Fibroblast of peridontal ligament (primary cell): ENCODE data around the gene TAS2R38.
A peak's percentile ranks its signal among the peaks of the same experiment; 100 is the strongest.

Experiments
- DNase-seq: peaks from one replicate; pipeline ENCODE4 v3.0.0-alpha.2; 2010; ENCODE audit errors: extremely low read depth

Gene TAS2R38

GRCh38 chr7:141976524-141977245 is 3.1 kb upstream of the TAS2R38 start:
- DNase-seq: no peak

DNA sequence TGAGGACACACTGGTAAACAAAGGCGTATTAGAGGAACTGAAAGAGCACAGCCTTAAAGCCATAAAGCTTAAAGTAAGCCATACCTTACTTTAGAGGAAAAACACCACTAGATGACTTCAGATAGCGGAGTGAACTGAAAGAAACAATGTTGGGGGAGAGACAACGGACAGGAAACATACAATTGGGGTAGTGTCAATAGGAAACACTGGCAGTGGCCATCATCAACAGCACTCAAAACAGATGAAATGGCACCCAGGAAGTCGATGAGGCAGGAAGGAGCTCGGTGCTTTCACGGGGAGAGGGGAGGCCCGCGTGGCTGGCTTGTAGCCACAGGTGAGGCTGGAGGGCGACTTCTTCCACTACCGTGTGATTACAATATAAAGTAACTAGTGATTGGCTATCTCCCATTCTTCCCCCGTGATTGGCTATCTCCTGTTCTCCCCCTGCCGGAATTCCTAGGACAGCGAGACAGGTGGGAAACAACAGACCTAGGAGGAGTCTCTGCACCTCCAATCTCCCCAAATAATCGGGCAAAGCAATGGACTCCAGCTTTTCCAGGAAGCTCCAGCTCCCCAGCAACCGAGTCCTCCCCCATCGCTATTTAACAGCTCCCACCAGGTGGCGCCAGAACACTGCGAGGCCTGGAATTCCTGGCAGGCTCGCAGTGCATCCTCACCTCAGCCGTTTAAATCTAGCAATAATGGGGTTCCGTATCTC is 2.4 kb upstream of the TAS2R38 start:
- peak; percentile 41 for DNase-seq

DNA sequence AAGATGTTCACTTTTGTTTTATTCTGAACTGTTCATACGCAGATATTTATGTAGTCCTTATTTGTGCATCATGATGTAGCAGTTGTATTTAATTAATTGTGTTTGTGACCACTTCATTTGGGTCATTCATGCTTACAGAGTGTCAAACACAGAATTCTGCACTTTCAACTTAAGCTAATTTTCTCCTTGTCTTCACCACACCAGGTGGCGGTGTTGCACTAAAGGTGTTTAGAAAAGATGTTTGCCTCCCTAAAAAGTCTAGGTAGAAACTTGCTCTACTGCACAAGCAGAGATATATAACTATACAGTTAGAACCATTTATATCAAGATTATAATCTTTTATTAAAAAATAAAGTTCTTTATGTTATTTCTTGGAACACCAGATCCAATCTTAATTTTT is 1.3 kb upstream of the TAS2R38 start:
- DNase-seq: no peak

- no peak for DNase-seq
Measured at GRCh38 chr7:141960687-141961422, 12.7 kb downstream of the TAS2R38 start.

GRCh38 chr7:141956084-141956483 is 17.5 kb downstream of the TAS2R38 start:
- no peak for DNase-seq

- no peak for DNase-seq
Measured at GRCh38 chr7:141954334-141954733, 19.2 kb downstream of the TAS2R38 start.

GRCh38 chr7:141952461-141952860 is 21.1 kb downstream of the TAS2R38 start:
- DNase-seq: no peak

DNA sequence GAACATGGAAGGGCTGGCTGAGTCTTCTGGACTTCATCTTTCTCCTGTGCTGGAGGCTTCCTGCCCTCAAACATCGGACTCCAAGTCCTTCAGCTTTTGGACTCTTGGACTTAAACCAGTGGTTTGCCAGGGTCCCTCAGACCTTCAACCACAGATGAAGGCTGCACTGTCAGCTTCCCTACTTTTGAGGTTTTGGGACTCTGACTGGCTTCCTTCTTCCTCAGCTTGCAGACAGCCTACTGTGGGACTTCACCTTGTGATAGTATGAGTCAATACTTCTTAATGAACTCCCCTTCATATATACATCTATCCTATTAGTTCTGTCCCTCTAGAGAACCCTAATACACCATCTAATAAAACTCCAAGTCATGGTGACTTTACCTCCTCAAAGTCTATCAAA is 22.8 kb downstream of the TAS2R38 start:
- no peak for DNase-seq

DNA sequence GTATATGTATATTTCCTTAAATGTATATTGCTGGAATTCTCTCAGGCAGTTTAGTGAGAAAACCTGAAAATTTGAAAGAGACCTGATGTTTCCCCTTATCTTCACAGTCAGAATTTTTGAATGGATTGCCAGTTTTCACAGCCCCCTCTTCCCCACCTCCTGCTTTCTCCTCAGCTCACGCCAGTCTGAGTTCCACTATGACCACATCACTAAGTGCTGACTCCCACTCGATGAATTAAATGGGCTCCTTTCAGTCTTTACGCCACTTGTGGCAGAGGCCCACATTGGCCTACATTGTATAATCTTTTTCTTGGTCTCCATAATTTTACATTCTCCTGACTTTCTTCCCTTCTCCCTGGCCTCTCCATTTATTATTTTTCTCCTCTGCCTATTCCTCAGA is 23.7 kb downstream of the TAS2R38 start:
- no peak for DNase-seq

- no peak for DNase-seq
Measured at GRCh38 chr7:141949451-141949850, 24.1 kb downstream of the TAS2R38 start.

DNA sequence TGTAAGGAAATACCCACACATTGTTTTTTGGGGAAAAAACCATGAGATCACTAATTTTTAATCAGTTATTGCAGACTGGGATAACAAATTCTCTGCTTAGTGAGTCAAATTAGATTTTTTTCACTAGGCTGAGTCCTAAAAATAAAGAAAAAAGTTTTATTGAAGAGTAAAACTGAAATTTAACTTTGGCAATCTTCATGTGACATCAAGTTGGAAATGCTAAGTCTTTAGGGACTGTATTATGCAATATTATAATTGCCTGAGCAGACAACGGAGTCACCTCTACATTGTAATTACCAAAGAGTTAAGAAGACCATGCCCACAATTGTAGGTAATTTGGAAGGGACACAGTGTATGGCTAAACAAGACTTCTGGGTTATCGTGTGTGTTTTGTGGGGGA is 24.6 kb downstream of the TAS2R38 start:
- no peak for DNase-seq

- no peak for DNase-seq
Measured at GRCh38 chr7:141946796-141947195, 26.8 kb downstream of the TAS2R38 start, which contains the start of gene CLEC5A. Gene CLEC5A (minus strand): TSS chr7:141946974. CDS start chr7:141946292, 682 bp downstream.

- DNase-seq: no peak
Measured at GRCh38 chr7:141945356-141945755, 28.2 kb downstream of the TAS2R38 start.

DNA sequence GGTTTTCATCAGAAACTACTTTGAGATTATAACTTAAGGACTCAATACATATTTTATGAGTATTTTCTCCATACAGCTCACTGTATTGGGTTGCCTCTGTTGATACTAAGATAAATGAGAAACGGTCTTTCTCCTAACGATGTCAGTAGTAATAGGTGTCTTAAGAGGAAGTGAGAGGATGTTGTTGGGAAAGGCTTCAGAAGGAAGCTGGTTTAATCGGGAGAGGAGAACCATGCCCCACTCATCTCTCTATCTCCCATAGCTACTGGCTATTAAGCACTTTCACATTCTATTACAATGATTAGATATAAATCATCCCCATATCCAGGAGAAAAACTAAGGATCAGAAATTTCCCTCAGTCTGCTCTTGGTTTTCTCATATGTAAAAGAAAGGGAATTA is 28.8 kb downstream of the TAS2R38 start:
- DNase-seq: no peak

DNA sequence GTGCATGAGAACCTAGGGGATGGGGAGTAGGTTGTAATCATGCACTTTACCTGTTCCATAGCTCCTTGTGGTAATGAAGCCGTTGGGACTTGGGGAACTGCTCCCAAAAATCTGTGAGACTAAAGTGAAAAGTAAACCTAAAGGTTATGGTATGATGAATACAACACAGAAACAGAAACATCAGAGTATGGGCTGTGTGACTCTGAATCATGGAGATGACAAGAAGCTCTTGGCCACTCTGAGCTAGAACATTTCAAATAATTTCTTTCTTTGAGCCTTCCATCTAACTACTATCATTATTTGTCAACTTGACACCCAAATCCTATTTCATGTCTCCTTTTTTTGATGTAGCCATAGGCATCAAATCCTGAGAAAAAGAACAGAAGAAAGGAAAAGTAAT is 29.7 kb downstream of the TAS2R38 start:
- no peak for DNase-seq

DNA sequence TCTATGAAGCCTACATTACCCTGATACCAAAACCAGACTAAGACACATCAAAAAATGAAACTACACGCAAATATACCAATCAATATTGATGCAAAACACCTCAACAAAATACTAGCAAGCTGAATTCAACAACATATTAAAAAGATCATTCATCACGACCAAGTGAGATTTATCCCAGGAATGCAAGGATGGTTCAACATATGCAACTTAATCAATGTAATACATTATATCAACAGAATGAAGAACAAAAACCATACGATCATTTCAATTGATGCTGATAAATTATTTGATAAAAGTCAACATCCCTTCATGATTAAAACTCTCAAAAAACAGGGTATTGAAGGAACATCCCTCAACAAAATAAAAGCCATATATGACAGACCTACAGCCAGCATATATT is 32.5 kb downstream of the TAS2R38 start:
- no peak for DNase-seq

- no peak for DNase-seq
Measured at GRCh38 chr7:141930211-141930610, 43.4 kb downstream of the TAS2R38 start.

- no peak for DNase-seq
Measured at GRCh38 chr7:141928845-141929195, 44.8 kb downstream of the TAS2R38 start.

GRCh38 chr7:141928146-141928844 is 45.3 kb downstream of the TAS2R38 start:
- DNase-seq: no peak
